DOHH2 (cell line): ENCODE results near the gene PHB1.
A peak's percentile ranks its signal among the peaks of the same experiment; 100 is the strongest.

Experiments
- H3F3A ChIP-seq: fragments of 200-600 bp; sonication (generic), shearing (Covaris generic); 2 replicates; pipeline ENCODE4 v1.6.0; 2016; ENCODE audit warnings: antibody characterized with exemption, mild to moderate bottlenecking; ENCODE audit not compliant: control insufficient read depth, insufficient read depth
- H3K27ac ChIP-seq: fragments of 200-600 bp; sonication (generic); 2 replicates; pipeline ENCODE4 v1.5.1; 2014; ENCODE audit warnings: low read depth, mild to moderate bottlenecking, low read length, moderate library complexity
- H3K27me3 ChIP-seq: fragments of 200-600 bp; sonication (generic); 2 replicates; pipeline ENCODE4 v1.6.1; 2014; ENCODE audit warnings: mild to moderate bottlenecking, low read length, mixed read lengths; ENCODE audit not compliant: control insufficient read depth
- H3K36me3 ChIP-seq: fragments of 200-600 bp; sonication (generic); 2 replicates; pipeline ENCODE4 v1.6.1; 2014; ENCODE audit warnings: mild to moderate bottlenecking, low read length, moderate library complexity, mixed read lengths; ENCODE audit not compliant: control insufficient read depth
- H3K4me1 ChIP-seq: fragments of 200-600 bp; sonication (generic); 2 replicates; pipeline ENCODE4 v1.6.1; 2014; ENCODE audit warnings: mild to moderate bottlenecking, low read length, mixed read lengths; ENCODE audit not compliant: control insufficient read depth
- H3K4me2 ChIP-seq: fragments of 200-600 bp; sonication (generic); 2 replicates; pipeline ENCODE4 v1.6.0; 2014; ENCODE audit warnings: mild to moderate bottlenecking, low read length, moderate library complexity
- H3K4me3 ChIP-seq: fragments of 200-600 bp; sonication (generic); 2 replicates; pipeline ENCODE4 v1.5.1; 2014; ENCODE audit warnings: mild to moderate bottlenecking, low read length, mixed read lengths
- H3K79me2 ChIP-seq: fragments of 200-600 bp; sonication (generic); 2 replicates; pipeline ENCODE4 v1.6.1; 2014; ENCODE audit warnings: mild to moderate bottlenecking, low read length, mixed read lengths; ENCODE audit not compliant: control insufficient read depth
- H3K9me2 ChIP-seq: fragments of 200-600 bp; sonication (generic); replicated peaks from 2 replicates; pipeline ENCODE4 v1.6.1; 2014; ENCODE audit warnings: mild to moderate bottlenecking, low read length, mixed read lengths; ENCODE audit not compliant: control insufficient read depth
- H3K9me3 ChIP-seq: fragments of 200-600 bp; sonication (generic); 2 replicates; pipeline ENCODE4 v1.6.1; 2014; ENCODE audit warnings: antibody characterized with exemption, low read length, mixed read lengths; ENCODE audit not compliant: control insufficient read depth, insufficient read depth
- H4K20me1 ChIP-seq: fragments of 200-600 bp; sonication (generic); 2 replicates; pipeline ENCODE4 v1.6.0; 2014; ENCODE audit warnings: low read depth, mild to moderate bottlenecking, antibody characterized with exemption, low read length, moderate library complexity; ENCODE audit not compliant: control insufficient read depth, insufficient read depth
- CTCF ChIP-seq: fragments of 200-600 bp; sonication (generic); IDR thresholded peaks from one replicate; pipeline ENCODE4 v1.5.1; 2014; ENCODE audit warnings: antibody characterized with exemption, mild to moderate bottlenecking, low read depth, low read length; ENCODE audit not compliant: poor library complexity, severe bottlenecking
- EZH2phosphoT487 ChIP-seq: fragments of 200-600 bp; sonication (generic); IDR thresholded peaks from 2 replicates; pipeline ENCODE4 v1.6.1; 2017; ENCODE audit warnings: borderline replicate concordance, mild to moderate bottlenecking, antibody characterized with exemption, low read length, moderate library complexity, mixed read lengths

PHB1 gene

GRCh38 chr17:49363251-49363650 is 51.4 kb downstream of the PHB1 start:
- no peak overlapping the region for H3K27ac ChIP-seq
- H4K20me1 ChIP-seq: peaks cover 20% of the 10 kb centered on the region; the same call in 1 of the 2 replicates
- no peak for TF ChIP-seq CTCF
- TF ChIP-seq EZH2phosphoT487: no peak
- H3K4me3 ChIP-seq: no peak overlapping the region
- H3K9me3 ChIP-seq: no peaks in the 10 kb centered on the region
- H3F3A ChIP-seq: 0 out of 2 replicates have a peak, but pooled peaks cover 2% of the 10 kb centered on the region
- peaks cover 12% of the 10 kb centered on the region; the same call in 1 of the 2 replicates for H3K36me3 ChIP-seq
- H3K27me3 ChIP-seq: no peaks in the 10 kb centered on the region
- no peaks in the 10 kb centered on the region for H3K9me2 ChIP-seq
- peaks cover 34% of the 10 kb centered on the region for H3K79me2 ChIP-seq
- no peak overlapping the region for H3K4me2 ChIP-seq
- H3K4me1 ChIP-seq: peaks cover 35% of the 10 kb centered on the region

- peaks cover 40% of the 10 kb centered on the region for H3K4me1 ChIP-seq
- TF ChIP-seq CTCF (no peak), EZH2phosphoT487 (no peak)
- H3K9me3 ChIP-seq: no peaks in the 10 kb centered on the region
- peaks cover 20% of the 10 kb centered on the region for H4K20me1 ChIP-seq
- H3K27me3 ChIP-seq: no peaks in the 10 kb centered on the region
- no peaks in the 10 kb centered on the region for H3K9me2 ChIP-seq
- peaks cover 12% of the 10 kb centered on the region; the same call in 1 of the 2 replicates for H3K36me3 ChIP-seq
- no peak overlapping the region for H3K27ac ChIP-seq
- H3F3A ChIP-seq: 0 out of 2 replicates have a peak, but pooled peaks cover 2% of the 10 kb centered on the region
- peak overlapping the region; percentile 78 for H3K4me3 ChIP-seq
- peaks cover 39% of the 10 kb centered on the region for H3K79me2 ChIP-seq
- H3K4me2 ChIP-seq: peak overlapping the region; percentile 93
These were observed 52.0 kb downstream of the PHB1 start for GRCh38 chr17:49362723-49363117.

- 0 out of 2 replicates have a peak, but pooled peaks cover 2% of the 10 kb centered on the region for H3F3A ChIP-seq
These were observed 52.6 kb downstream of the PHB1 start, which contains the start of gene ZNF652 for GRCh38 chr17:49361902-49362722. Gene ZNF652, minus strand, starts transcription at chr17:49362250. Its CDS starts 44,525 bp downstream, at chr17:49317725.

More at GRCh38 chr17:49361902-49362722, 52.6 kb downstream of the PHB1 start, which contains the start of gene ZNF652:
- Histone ChIP-seq H3K4me2 (peak within 1 kb of the TSS; percentile 93), H3K79me2 (peaks cover 45% of the 10 kb centered on the region), H3K9me2 (no peaks in the 10 kb centered on the region), H4K20me1 (peaks cover 20% of the 10 kb centered on the region), H3K27ac (peak within 1 kb of the TSS; percentile 76), H3K4me1 (peaks cover 45% of the 10 kb centered on the region), H3K9me3 (no peaks in the 10 kb centered on the region), H3K36me3 (peaks cover 12% of the 10 kb centered on the region; the same call in 1 of the 2 replicates), H3K27me3 (no peaks in the 10 kb centered on the region), H3K4me3 (peak within 1 kb of the TSS; percentile 87)
- TF ChIP-seq CTCF (no peak), EZH2phosphoT487 (no peak)
